Chondrocyte (in vitro differentiated cells): Measurements from ENCODE around the gene NUP42. TPM values are rescaled to one million over a fixed set of nuclear protein-coding genes. Genes with fewer than 3 reads are reported as not detected.

ENCODE experiments used
- DNase-seq: peaks from one replicate; pipeline ENCODE4 v3.0.0; 2021; ENCODE audit warnings: mixed read lengths, low spot score
- H3K27ac Mint-ChIP-seq: one replicate; pipeline ENCODE4 v1.8.0; 2021; ENCODE audit warnings: mild to moderate bottlenecking, moderate library complexity, mixed read lengths; ENCODE audit not compliant: unreplicated experiment
- H3K27me3 Mint-ChIP-seq: 2 replicates; pipeline ENCODE4 v1.8.0; 2021; ENCODE audit warnings: low read depth, mixed read lengths
- H3K36me3 Mint-ChIP-seq: 2 replicates; pipeline ENCODE4 v1.8.0; 2021; ENCODE audit warnings: low read depth, mixed read lengths
- H3K4me1 Mint-ChIP-seq: 2 replicates; pipeline ENCODE4 v1.8.0; 2021; ENCODE audit warnings: low read depth, mild to moderate bottlenecking, mixed read lengths
- H3K4me3 Mint-ChIP-seq: one replicate; pipeline ENCODE4 v1.8.0; 2021; ENCODE audit warnings: mild to moderate bottlenecking, moderate library complexity, mixed read lengths; ENCODE audit not compliant: unreplicated experiment
- H3K9me3 Mint-ChIP-seq: 2 replicates; pipeline ENCODE4 v1.8.0; 2021; ENCODE audit warnings: low read depth, mixed read lengths
- total RNA-seq: library from RNA; stranded (reverse); gene quantifications from 3 replicates; pipeline ENCODE4 v1.2.1, GENCODE V29; 2021
- TF ChIP-seq, protein P1 (sequence below): fragments of 200-600 bp; sonication (generic); IDR thresholded peaks from 2 replicates; pipeline ENCODE4 v1.5.0; 2021; ENCODE audit warnings: antibody characterized with exemption, mild to moderate bottlenecking, moderate library complexity

Gene NUP42
- total RNA-seq, 1 donor from 2014 or later: 22.4 TPM

DNA sequence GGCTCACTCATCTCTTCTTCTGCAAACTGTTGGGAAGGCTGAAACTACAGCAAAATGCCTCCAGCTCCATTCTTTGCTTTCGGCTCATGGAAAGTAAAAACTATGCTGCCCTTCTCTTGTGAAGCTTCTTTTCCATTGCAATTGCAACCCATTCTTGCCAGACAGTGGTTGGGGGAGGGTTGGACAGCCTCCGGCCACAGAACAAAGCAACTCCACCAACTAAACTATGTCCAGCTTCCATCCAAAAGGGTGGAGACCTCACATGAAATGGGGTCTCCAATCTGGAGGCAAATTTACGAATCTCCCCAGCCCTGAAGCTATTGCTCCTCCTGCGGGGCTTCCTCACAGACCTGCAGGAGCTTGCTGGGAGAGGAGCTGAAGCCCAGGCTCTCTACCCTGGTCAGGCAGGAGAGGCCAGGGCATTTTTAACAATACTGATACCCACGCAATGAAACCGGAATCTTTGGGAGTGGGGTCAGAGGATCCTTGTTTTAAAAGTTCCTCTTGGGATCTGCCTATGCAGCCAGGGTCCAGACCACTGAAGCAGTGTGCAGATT lies 65.3 kb downstream of the NUP42 start:
- no peaks in the 10 kb centered on the region for H3K27me3 Mint-ChIP-seq

DNA sequence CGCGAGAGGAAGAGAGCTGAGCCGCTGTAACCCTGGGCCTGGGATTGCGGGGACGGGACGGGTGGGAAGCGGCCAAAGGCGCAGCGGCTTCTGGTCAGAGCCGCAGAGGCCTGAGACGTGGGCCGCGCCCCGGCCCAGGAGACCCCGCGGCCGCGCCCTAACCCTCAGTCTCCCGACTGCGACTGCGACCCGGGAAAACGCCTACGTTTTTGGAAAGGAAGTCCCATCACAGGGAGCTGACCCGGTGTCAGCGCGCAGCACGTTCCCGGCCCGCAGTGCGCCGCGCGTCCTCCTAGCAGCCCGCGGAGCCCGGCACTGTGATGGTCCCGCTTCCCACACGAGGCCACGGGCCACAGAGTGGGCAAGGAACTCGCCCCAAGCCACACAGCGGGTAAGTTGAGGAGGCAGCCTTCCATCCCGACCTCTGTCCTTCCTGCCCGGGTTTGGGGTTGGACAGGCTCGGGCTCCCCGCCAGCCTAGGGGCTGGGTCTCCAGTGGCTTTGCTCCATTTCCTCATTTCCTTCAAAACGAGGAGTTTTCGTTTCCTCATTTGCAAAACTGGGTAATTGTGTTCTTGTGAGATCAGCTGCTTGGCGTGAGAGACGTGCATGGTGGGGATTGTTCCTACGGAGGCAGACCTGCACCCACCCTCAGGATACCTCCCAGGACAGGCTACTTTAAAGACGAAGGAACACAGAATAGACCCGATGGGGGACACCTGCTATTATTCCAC lies 65.9 kb downstream of the NUP42 start:
- no peak for DNase-seq
- Mint-ChIP-seq H3K27me3 (no peaks in the 10 kb centered on the region), H3K27ac (peak overlapping the region; percentile 97), H3K9me3 (peaks cover 25% of the 10 kb centered on the region), H3K4me1 (peaks cover 65% of the 10 kb centered on the region), H3K36me3 (peaks cover 23% of the 10 kb centered on the region), H3K4me3 (peak overlapping the region; percentile 79)
- TF ChIP-seq, protein P1, sequence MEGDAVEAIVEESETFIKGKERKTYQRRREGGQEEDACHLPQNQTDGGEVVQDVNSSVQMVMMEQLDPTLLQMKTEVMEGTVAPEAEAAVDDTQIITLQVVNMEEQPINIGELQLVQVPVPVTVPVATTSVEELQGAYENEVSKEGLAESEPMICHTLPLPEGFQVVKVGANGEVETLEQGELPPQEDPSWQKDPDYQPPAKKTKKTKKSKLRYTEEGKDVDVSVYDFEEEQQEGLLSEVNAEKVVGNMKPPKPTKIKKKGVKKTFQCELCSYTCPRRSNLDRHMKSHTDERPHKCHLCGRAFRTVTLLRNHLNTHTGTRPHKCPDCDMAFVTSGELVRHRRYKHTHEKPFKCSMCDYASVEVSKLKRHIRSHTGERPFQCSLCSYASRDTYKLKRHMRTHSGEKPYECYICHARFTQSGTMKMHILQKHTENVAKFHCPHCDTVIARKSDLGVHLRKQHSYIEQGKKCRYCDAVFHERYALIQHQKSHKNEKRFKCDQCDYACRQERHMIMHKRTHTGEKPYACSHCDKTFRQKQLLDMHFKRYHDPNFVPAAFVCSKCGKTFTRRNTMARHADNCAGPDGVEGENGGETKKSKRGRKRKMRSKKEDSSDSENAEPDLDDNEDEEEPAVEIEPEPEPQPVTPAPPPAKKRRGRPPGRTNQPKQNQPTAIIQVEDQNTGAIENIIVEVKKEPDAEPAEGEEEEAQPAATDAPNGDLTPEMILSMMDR: no peak

More for the DNA sequence above, 65.3 kb downstream of the NUP42 start:
- no peak for DNase-seq
- peak overlapping the region; percentile 97 for H3K27ac Mint-ChIP-seq
- H3K4me1 Mint-ChIP-seq: peaks cover 66% of the 10 kb centered on the region
- TF ChIP-seq, protein P1: no peak
- H3K9me3 Mint-ChIP-seq: peaks cover 19% of the 10 kb centered on the region
- peaks cover 18% of the 10 kb centered on the region for H3K36me3 Mint-ChIP-seq
- H3K4me3 Mint-ChIP-seq: peak overlapping the region; percentile 79

DNA sequence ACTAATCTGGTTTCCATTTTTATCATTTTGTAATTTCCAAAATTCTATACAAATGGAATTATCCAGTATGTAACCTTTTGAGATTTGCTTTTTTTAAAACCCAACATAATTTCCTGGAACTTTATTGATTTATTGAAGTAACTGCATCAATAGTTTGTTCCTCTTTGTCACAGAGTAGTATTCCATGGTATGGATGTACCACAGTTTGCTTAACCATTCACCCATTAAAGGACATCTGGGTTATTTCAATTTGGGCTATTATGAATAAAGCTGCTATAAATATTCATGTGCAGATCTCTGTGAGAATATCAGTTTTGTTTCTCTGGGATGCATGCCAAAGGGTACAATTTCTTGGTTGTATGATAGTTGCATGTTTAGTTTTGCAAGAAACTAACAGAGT lies 67.6 kb downstream of the NUP42 start:
- H3K27ac Mint-ChIP-seq: no peak overlapping the region
- H3K36me3 Mint-ChIP-seq: peaks cover 31% of the 10 kb centered on the region
- H3K9me3 Mint-ChIP-seq: peaks cover 28% of the 10 kb centered on the region
- no peak for DNase-seq
- no peak overlapping the region for H3K4me3 Mint-ChIP-seq
- TF ChIP-seq, protein P1: no peak
- no peaks in the 10 kb centered on the region for H3K27me3 Mint-ChIP-seq
- H3K4me1 Mint-ChIP-seq: peaks cover 61% of the 10 kb centered on the region

Other genes with a start within 250 kb of the NUP42 start
- gene HYCC1, start 167.9 kb upstream of the NUP42 start, total RNA-seq: 51.5 to 54.9 TPM (median 54.9 TPM) in 3 replicates
- 38.1 to 45.5 TPM (median 38.9 TPM) in 3 replicates for gene KLHL7, start 76.3 kb upstream of the NUP42 start, total RNA-seq
- gene GPNMB, start 64.7 kb downstream of the NUP42 start, total RNA-seq: 128 to 162 TPM (median 139 TPM) in 3 replicates
- 40.9 to 57.3 TPM (median 44.6 TPM) in 3 replicates for gene MALSU1, start 117.3 kb downstream of the NUP42 start, total RNA-seq